ENCODE measurements around the gene KAT6B. TPM values are rescaled to one million over a fixed set of nuclear protein-coding genes. Genes with fewer than 3 reads are reported as not detected.
"Not testable (repeated sequence)": the region's sequence is repeated elsewhere in the genome, so short reads cannot be mapped to it uniquely, and the experiment has no call there.

Gene KAT6B
- total RNA-seq, 1 donor from 2014 or later: 47.5 TPM

- intact Hi-C loops (cut with DNase I): no loop called here
- no peak for DNase-seq (ENCODE audit: low spot score)
These were observed 55.0 kb downstream of the KAT6B start for GRCh38 chr10:74881253-74881884.

- DNase-seq (ENCODE audit: low spot score): no peak
- intact Hi-C loops (cut with DNase I): no loop called here
These were observed 56.0 kb downstream of the KAT6B start for GRCh38 chr10:74882427-74882826.

DNA sequence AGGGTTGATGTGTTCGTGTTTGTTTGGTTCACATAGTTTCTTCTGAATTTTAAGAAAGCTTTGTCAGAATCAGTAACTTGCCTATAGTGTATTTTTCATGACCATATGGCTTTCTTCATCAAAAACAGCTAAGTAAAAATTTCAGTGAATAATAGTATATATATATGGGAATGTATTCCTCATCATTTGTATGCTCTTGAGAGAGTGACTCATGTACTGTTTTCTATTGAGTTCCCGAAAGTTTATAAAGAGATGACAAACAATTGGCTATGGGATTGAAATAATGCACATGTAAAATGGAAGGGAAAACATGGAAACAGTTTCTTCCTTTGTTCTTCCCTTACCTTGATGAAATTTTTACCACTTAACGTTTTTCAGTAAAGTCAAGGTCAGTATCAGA is 56.4 kb downstream of the KAT6B start:
- intact Hi-C loops (cut with DNase I): no loop called here
- no peak for DNase-seq (ENCODE audit: low spot score)

DNA sequence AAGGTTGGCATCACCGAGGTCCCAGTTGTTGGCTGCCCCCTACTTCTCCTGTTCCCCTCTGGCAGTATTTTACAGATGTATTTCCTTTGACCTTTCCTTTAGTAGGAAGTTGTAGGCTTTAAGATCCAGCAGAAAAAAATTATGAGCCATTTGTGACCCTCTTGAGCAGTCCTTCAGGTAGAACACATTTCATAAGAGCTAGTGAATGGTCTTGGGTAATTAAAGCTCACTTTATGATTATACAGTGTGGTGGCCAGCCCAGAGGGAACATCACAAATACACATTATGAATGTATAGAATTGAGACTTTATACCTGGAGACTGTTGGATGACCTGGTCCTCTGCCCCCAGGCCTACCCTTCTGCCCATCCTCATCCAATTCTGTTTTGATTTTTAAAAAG is 57.0 kb downstream of the KAT6B start:
- intact Hi-C loops (cut with DNase I): no loop called here

GRCh38 chr10:74887614-74888284 is 61.3 kb downstream of the KAT6B start:
- intact Hi-C loops (cut with DNase I): no loop called here
- DNase-seq (ENCODE audit: low spot score): no peak

More for the DNA sequence above, 57.0 kb downstream of the KAT6B start:
- no peak for DNase-seq (ENCODE audit: low spot score)

DNA sequence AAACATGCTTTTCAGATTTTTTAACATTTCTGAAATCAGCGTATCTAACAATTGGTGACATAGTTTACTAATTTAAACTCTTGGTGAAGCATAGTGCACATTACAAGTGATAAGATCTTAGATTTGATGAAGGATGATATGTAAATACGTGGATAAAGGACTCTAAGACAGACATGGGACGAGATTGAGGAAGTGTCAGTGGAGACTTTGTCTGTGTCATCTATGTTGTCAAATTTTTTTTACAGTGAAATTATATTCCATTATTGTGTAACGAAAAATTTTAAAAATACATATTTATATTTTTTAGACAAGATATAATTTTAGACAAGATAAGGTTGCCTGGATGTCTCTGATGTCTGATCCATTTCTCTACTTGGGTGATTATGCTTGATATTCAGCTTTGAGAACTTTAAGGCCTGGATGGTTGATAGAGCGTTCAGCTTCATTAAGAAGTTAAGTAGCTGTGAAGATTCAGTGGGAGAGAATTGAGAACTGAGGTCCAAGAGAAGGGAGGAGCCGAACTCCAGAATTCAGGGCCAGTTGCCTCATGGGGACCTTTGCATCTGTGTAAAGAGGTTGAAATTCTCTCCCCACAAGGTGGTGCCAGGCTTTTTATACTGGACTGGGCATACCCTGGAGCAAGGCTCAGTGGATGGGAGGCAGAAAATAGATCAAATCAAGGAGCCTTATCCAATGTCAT is 62.7 kb downstream of the KAT6B start:
- intact Hi-C loops (cut with DNase I): no loop called here
- no peak for DNase-seq (ENCODE audit: low spot score)

GRCh38 chr10:74889662-74889998 is 63.2 kb downstream of the KAT6B start:
- no peak for DNase-seq (ENCODE audit: low spot score)
- intact Hi-C loops (cut with DNase I): no loop called here

GRCh38 chr10:74890460-74890859 is 64.1 kb downstream of the KAT6B start:
- intact Hi-C loops (cut with DNase I): no loop called here

DNA sequence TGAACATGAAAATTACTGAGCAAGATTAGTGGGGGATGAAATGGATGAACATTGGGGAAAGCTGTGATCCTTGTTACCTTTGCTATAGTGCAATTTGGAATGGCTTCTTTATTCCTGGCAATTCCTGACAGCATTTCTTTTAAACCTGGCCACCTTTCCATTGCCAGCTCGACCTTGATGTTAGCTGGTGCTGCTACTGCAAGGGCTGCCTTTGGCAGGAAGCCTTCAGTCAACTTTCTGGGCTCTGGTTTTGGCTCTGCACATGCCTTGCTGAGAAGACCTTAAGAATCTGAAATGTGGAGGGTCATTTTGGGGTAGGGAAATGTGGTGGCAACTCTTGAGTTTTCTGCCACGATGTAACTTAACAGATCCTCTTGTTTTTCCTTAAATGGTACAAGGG is 64.7 kb downstream of the KAT6B start:
- intact Hi-C loops (cut with DNase I): no loop called here
- DNase-seq (ENCODE audit: low spot score): no peak

More at GRCh38 chr10:74890460-74890859, 64.1 kb downstream of the KAT6B start:
- no peak for DNase-seq (ENCODE audit: low spot score)

GRCh38 chr10:74892839-74893238 is 66.4 kb downstream of the KAT6B start:
- intact Hi-C loops (cut with DNase I): no loop called here
- no peak for DNase-seq (ENCODE audit: low spot score)

DNA sequence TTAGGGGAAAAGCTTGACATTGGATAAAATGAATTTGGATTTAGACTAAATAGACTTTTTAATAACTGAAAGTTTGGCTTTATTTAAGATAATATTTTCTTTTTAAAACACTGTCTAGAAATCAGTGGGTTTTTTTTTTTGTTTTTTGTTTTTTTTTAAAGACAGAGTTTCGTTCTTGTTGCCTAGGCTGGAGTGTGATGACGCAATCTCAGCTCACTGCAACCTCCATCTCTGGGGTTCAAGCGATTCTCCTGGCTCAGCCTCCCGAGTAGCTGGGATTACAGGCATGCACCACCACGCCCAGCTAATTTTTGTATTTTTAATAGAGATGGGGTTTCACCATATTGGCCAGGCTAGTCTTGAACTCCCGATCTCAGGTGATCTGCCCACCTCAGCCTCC is 66.9 kb downstream of the KAT6B start:
- DNase-seq (ENCODE audit: low spot score); intact Hi-C loops (cut with DNase I): not testable (repeated sequence)

- no peak for DNase-seq (ENCODE audit: low spot score)
- intact Hi-C loops (cut with DNase I): no loop called here
These were observed 70.6 kb downstream of the KAT6B start for GRCh38 chr10:74896788-74897527.

GRCh38 chr10:74898201-74898976 is 72.0 kb downstream of the KAT6B start:
- DNase-seq (ENCODE audit: low spot score): no peak
- intact Hi-C loops (cut with DNase I): no loop called here

GRCh38 chr10:74900297-74900696 is 73.9 kb downstream of the KAT6B start:
- intact Hi-C loops (cut with DNase I): no loop called here

DNA sequence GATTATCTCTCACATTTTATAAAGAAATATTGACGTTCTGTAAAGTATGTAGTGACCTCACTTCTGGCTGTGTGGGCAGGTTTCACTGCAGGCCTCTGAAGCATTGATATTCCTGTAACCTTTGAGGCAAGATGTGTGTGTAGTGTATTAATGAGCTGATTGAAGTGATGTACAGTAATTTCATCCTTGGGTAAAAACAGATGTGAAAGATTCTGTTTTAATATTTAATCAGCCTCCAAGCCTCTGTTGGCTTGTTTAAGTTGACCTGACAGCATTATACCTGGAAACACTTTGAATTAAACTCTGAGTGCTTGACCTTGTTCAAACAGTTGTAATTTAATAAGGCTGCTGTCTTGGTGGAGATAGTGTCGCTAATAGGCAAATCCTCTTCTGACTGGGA is 74.9 kb downstream of the KAT6B start:
- intact Hi-C loops (cut with DNase I): no loop called here
- DNase-seq (ENCODE audit: low spot score): no peak

More at GRCh38 chr10:74900297-74900696, 73.9 kb downstream of the KAT6B start:
- DNase-seq (ENCODE audit: low spot score): no peak

- no peak for DNase-seq (ENCODE audit: low spot score)
- intact Hi-C loops (cut with DNase I): no loop called here
These were observed 75.6 kb downstream of the KAT6B start for GRCh38 chr10:74901867-74902450.

DNA sequence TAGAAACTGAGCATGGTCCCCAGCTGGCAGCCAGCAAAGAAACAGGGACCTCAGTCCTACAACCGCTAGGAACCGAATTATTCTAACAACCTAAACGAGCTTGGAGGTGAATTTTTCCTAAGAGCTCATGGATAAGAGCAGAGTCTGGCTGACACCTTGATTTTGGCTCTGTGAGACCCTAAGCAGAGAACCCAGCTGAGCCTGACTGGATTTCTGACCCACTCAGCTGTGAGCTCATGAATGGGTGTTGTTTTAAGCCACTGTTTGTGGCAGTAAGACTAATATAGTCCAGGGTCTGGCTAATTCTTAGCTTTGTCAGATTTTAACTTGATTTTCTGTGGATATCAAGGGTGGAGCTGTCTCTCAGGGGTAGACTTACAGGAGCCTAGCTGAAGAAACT is 77.1 kb downstream of the KAT6B start:
- no peak for DNase-seq (ENCODE audit: low spot score)
- intact Hi-C loops (cut with DNase I): no loop called here

- intact Hi-C loops (cut with DNase I): no loop called here
- DNase-seq (ENCODE audit: low spot score): no peak
These were observed 80.3 kb downstream of the KAT6B start for GRCh38 chr10:74906611-74907198.

DNA sequence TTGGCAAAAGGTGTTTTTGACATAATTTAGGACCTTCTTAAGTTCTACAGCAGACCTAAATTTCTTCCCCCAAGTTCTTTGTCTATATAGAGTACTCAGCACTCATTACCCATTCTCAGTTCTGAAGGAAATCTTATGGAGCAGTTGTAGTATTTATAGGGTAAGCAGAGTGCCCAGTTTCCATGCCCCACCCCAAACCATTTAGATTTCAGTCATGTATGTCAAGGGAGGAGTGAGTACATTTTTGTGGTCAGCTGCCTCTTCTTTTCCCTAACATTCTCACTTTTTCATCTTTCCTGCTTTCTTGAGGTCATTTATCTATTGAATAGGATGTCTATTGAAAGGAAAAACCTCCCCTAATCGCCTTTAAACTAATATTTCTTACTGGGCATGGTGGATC is 83.3 kb downstream of the KAT6B start:
- DNase-seq (ENCODE audit: low spot score): no peak
- intact Hi-C loops (cut with DNase I): no loop called here
